NCI-H774 (cell line): ENCODE data around the gene NEURL1B.
A peak's percentile ranks its signal among the peaks of the same experiment; 100 is the strongest.
"Not testable (repeated sequence)": the region's sequence is repeated elsewhere in the genome, so short reads cannot be mapped to it uniquely, and the experiment has no call there.

Source experiments
- DNase-seq: peaks from one replicate; lab custom pipeline; 2025; lab: John Stamatoyannopoulos, UW

The NEURL1B gene, protein sequence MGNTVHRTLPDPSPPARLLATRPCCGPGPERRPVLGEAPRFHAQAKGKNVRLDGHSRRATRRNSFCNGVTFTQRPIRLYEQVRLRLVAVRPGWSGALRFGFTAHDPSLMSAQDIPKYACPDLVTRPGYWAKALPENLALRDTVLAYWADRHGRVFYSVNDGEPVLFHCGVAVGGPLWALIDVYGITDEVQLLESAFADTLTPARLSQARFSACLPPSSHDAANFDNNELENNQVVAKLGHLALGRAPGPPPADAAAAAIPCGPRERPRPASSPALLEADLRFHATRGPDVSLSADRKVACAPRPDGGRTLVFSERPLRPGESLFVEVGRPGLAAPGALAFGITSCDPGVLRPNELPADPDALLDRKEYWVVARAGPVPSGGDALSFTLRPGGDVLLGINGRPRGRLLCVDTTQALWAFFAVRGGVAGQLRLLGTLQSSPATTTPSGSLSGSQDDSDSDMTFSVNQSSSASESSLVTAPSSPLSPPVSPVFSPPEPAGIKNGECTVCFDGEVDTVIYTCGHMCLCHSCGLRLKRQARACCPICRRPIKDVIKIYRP

GRCh38 chr5:172640822-172641358 lies at the start of gene NEURL1B:
Gene NEURL1B, plus strand, starts transcription at chr5:172641263. Its CDS starts 144 bp downstream, at chr5:172641407.
- DNase-seq, result peak; percentile 81

DNA sequence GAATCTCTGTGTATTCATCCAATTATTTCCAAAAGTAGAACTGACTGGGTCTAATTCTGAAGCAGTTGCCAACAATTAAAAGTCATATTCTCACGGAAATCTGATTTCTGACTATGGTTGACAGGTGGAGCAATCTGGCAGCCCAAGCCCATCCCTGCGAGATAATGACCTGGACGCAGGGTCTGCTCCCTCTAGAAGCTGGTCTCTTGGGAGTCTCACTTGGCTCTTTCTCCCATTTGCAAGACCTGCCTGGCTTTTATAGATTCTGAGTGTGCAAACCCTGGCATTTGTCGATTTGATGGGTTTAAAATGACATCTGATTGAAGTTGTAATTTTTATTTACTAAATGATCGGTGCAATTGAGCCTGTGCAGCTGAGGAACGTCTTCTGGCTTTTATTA lies 49.4 kb upstream of the NEURL1B start:
- no peak for DNase-seq

DNA sequence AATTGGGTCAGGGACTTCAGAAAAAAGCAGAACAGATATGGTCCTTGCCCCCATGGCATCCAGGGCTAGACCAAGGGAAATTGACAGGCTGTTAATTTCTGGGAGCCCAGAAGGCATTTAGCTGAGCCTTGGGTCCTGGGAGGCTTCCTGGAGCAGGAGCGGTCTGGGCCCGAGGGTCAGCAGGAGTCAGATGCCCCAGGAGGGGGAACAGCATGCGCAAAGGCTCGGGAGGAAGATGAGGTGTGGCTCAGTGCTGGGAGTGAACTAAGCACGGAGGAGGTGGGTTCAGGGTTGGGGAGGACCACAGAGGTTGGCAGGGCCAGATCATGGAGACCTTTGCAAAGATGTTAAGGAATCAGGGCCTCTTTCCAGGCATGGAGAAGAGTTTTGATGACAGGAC lies 48.2 kb upstream of the NEURL1B start:
- DNase-seq, result no peak

- DNase-seq, result no peak
These were observed 47.8 kb upstream of the NEURL1B start for GRCh38 chr5:172593306-172593705.

GRCh38 chr5:172593721-172594235 lies 47.3 kb upstream of the NEURL1B start:
- DNase-seq, result no peak

- no peak for DNase-seq
These were observed 46.6 kb upstream of the NEURL1B start for GRCh38 chr5:172594431-172594830.

DNA sequence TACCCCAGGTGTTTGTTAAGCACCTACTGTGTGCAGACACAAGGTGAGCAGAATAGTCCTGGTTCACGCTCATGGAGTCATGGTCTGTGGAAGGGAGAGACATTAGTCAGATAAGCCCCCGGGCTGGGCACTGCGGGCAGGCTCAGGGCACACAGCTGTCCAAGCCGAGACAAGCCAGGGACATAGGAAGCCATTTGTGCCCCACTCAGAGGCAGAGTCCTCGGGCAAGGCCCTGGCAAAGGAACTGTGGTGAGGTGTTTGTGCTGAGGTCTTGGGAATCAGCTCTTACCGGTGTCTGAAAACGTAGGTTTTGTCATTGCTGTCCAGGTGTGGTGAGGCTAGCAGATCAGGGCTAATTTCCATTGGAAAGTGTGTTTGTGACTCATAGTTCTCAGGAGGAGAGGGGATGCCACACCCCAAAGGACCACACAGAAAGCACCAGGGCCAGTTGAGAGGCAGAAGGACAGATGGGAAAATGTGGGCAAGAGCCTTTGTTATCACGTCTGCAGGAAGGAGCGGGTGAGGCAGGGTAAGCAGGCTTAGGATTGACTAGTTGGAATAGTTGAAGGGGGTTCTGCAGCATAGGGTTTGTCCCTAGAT lies 46.1 kb upstream of the NEURL1B start:
- no peak for DNase-seq

DNA sequence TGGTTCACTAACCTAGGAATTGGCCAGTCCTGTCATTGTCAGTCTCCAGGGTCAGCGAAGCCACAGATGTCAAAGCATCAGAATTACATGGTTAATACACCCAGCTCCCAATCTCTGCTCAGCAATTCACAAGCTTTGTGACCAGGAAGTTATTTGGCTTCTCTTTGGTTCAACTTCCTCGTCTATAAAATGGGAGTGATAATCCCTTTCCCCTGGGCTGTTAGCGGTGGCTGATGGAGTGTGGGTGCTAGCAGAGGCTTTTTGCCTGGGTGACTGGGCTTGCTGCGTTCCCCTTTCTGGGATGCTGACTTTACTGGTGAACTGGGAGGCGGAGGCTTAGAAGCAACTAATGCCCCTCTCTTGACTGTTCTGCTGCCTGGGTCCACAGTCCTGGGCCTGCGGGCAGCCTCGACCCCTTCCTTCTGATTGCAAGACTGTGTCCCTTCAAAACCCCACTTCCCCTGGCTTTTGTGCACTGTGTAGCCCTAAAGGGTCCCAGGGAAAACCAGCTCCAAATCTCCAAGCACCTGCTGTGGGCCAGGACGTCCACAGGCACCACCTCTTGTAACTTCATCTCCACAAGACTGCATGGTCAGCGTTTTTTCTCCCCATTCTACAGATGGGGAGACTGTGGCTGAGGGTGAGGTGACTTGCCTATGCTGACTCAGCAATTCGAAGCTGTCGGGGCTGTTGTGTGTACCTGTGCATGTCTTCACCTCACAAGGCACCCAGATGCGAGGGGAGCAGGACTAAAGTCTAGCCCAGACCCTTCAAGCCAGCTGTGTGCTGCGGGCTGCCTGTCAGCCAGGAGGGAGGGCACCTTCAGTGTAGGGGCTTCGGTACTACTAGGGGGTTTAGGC lies 45.2 kb upstream of the NEURL1B start:
- no peak for DNase-seq

- DNase-seq, result no peak
These were observed 44.3 kb upstream of the NEURL1B start for GRCh38 chr5:172596638-172597231.

- DNase-seq, result no peak
These were observed 43.3 kb upstream of the NEURL1B start for GRCh38 chr5:172597755-172598155.

DNA sequence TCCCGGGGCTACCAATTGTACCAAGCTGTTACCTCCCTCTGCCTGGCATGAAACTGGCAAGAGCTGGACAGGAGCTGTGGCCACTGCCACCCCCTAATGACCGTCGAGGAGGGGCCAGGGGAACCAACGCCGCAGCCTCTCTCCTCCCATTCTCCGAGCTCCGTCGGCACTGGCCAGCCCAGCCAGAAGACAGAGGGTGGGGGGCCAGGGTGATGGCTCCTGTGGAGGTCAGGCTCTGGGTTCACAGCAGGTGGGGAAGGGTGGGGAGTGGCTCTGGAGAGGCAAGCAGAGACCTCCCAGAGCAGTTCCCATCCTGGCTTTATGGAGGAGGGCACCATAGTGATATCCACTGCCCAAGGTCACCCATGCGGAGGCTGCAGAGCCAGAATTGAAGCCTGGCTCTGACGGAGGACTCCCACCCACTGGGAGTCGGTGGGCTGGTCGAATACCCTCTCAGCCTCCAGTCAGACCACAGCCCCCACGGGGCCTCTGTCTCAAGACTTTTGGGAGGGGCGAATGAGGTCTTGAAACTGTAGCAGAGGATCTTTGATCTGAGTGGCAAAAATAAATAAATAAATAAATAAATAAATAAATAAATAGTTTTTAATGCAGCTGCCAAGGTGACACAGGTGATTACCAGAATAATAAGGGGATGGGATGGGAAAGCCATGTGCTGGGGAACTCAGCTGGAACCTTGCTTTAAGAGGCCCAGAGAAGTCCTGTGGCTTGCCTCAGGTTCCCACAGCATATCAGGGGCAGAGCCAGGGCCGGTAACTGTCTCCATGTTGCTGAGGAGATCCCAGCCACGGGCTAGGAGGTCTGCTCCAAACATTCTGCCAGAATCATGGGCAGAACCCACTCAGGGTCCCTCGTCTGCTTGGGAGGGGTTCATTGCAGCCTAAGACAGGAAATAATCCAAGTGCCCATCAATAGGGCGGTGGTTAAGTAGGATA lies 42.5 kb upstream of the NEURL1B start:
- DNase-seq, result no peak

DNA sequence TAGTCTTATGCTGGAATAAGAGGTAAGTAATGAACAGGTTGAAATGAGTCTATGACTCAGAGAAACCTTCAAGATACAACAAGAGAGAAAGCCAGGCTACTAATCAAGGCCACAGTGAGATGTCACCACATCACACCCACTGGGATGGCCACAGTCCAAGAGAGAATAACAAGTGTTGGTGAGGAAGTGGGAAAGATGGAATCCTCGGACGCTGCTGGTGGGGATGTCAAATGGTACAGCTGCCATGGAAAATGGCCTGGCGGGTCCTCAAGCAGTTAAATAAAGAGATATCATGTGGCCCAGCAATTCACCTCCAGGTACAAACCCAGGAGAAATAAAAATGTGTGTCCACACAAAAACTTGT lies 41.9 kb upstream of the NEURL1B start:
- no peak for DNase-seq

DNA sequence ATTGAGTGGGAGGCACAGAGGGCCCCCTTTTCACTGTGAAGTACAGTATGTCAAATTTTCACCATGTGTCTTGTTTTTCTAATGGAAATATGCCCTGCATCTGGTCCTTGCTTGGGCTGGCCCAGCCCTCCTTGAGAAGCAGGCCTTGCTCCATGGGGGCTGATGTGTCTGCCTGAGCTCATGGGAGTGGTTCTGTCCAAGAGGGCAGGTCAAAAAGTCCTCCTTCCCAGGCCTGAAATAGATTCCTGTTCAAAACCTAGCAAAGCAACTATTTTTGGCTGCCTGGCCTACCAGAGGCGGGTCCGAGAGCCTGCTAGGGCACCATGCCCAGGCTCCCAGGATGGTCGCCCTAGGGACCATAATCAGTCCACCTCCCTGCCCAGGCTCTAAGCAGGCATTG lies 40.5 kb upstream of the NEURL1B start:
- DNase-seq, result no peak

GRCh38 chr5:172601576-172601975 lies 39.5 kb upstream of the NEURL1B start:
- not testable (repeated sequence) for DNase-seq

GRCh38 chr5:172602783-172603231 lies 38.3 kb upstream of the NEURL1B start:
- no peak for DNase-seq

DNA sequence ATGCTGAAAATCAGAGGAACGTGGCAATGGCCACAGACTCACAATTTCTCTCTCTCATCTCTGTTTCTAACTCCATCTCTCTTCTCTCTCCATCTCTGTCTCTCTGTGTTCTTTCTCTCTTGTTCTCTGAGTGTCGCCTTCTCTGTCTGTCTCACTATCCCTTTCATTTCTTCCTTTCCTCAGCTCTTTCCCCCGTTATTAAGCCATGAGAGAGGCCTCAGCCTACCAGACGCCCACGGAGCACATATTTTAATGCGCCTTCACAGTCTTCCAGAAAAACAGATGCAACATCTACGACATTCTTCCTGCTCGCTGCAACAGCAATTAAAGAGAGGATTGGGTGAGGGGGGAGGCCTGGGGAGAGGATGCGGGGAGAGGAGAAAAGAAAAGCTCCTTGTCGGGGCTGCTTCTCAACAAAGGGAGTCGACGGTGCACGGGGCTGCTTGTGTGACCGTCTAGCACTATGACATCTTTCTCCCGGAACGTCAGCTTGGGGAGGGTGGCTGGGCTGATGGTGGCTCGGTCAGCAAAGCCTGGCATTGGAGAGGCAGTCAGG lies 37.7 kb upstream of the NEURL1B start:
- no peak for DNase-seq

- no peak for DNase-seq
These were observed 35.6 kb upstream of the NEURL1B start for GRCh38 chr5:172605466-172605865.

GRCh38 chr5:172606156-172606785 lies 34.8 kb upstream of the NEURL1B start:
- DNase-seq, result no peak

- no peak for DNase-seq
These were observed 33.8 kb upstream of the NEURL1B start for GRCh38 chr5:172607213-172607793.
